ENCODE measurements around the gene RAPGEF2.
"Not testable (repeated sequence)": the region's sequence is repeated elsewhere in the genome, so short reads cannot be mapped to it uniquely, and the experiment has no call there.

RAPGEF2 gene

DNA sequence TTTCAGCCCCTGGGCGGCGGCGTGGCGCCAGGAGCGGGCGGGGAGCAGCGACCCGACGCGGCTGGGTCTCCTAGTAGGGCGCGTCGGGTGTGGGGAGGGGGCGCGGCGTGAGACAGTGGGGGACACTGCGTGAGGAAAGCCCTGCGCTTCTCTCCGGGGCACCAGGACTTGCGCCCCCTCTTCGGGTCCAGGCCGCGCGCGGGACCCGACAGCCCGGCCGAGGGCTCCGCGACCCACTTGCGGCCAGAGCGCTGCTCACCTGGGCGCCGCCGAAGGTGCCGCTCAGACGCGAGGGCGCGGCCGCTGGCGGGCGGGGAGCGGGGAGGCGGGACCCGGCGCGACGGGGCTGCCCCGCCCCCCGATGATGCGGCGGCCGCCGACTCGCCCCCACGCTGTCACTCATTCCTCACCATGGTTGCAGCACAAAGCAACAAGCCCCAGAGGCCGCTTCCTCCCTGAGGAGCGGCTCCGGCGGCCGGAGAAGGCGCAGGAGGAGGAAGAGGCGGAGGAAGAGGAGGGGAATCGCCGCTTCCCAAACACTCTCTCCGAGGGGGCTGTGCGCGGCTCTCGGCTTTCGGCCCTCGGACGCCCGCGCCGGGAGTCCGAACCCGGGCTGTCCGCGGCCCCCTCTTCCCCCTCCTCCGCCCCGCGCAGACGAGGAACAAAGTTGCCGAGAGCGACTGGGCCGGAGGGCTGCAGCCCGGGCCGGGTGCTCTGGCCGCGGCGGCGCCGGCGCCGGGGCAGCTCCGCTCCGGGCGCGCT is at the start of gene RAPGEF2:
RAPGEF2 (plus strand) TSS at position 458 of the 762 bp plus-strand sequence. CDS start 1,084 bp downstream, outside the sequence.
- peak; percentile 73 for DNase-seq

DNA sequence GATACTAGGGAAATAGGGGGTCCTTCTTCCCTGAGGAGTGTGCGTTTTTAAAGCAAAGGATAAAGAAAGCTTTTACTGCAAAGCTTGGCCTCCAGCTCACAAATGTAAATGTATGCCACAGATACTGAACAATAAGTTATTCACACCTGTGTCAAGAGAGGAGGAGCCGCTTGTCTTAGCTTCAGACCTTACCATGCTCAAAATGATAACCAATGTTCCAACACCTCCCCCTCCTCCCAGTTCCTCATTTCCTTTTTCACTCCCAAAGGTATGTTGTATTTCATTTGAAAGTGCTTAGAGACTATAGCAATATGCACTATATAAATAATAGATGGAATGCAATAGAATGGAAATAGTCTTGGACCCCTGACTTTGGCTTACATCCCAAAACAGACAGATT is 47.0 kb upstream of the RAPGEF2 start:
- no peak for DNase-seq

- no peak for DNase-seq
Observed at GRCh38 chr4:159060161-159060560, 42.7 kb upstream of the RAPGEF2 start.

GRCh38 chr4:159062381-159062780 is 40.5 kb upstream of the RAPGEF2 start:
- no peak for DNase-seq

GRCh38 chr4:159065513-159066240 is 37.2 kb upstream of the RAPGEF2 start:
- no peak for DNase-seq

DNA sequence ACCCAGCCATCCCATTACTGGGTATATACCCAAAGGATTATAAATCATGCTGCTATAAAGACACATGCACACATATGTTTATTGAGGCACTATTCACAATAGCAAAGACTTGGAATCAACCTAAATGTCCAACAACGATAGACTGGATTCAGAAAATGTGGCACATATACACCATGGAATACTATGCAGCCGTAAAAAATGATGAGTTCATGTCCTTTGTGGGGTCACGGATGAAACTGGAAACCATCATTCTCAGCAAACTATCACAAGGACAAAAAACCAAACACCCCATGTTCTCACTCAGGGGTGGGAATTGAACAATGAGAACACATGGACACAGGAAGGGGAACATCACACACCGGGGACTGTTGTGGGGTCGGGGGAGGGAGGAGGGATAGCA is 34.7 kb upstream of the RAPGEF2 start:
- DNase-seq, result not testable (repeated sequence)

GRCh38 chr4:159069922-159070321 is 33.0 kb upstream of the RAPGEF2 start:
- no peak for DNase-seq

DNA sequence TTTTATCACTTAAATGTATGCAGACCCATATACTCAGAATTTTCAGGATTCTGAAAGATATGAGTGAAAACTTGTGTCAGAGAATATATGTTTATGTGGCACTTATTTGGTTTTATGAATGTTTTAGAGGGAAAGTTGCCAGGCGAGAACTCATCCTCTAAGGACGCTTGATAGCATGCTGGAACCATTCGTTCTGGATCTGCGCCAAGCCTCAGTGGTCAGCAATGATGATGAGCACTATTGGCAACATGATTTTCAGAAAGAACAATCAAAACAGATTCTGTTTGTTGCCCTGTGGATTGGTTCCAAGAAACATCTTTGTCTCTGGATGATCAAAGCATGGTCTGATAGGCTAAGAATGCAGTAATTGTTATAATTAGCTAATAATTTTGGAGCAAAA is 32.1 kb upstream of the RAPGEF2 start:
- peak; percentile 42 for DNase-seq

GRCh38 chr4:159071178-159071968 is 31.5 kb upstream of the RAPGEF2 start:
- no peak for DNase-seq

DNA sequence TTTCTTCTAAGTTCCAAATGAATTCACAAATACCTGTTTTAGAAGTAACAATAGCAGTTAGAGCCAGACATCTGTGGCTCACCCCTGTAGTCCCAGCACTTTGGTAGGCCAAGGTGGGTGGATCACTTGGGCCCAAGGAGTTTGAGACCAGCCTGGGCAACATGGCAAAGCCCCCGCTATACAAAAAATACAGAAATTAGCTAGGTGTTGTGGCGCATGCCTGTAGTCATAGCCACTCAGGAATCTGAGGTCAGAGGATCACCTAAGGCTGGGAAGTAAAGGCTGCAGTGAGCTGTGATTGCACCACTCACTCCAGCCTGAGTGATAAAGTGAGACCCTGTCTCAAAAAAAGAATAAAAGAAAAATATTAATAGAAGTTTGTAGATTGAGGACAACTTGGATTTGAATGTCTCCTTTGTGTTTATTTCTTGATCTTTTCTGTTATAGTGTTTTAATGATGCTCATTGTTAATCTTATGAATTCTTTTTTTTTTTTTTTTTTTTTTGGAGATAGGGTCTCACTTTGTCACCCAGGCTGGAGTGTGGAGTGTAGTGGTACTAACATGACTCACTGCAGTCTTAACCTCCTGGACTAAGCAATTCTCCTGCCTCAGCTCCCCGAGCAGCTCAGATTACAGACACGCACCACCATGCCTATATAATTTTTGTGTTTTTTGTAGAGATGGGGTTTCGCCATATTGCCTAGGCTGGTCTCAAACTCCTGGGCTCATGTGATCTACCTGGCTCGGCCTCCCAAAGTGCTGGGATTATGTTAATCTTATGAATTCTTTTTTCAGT is 30.7 kb upstream of the RAPGEF2 start:
- DNase-seq, result no peak

DNA sequence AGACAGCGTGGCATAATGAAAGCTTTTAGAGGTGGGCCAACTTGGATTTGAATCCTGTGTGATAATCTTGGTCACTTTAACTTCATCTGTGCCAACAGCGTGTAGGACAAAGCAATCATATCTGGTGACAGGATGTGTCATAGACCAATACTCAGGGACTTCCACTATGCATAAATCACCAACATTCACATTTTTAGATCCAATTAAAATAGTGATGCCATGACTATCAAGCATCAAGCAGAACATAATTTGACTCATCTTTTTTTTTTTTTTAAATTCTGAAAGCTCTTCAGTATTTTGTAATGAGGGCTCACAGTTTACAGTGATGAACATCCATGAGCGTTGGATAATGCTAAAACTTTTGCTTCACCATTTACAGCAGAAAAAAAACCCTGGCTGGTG is 27.3 kb upstream of the RAPGEF2 start:
- DNase-seq, result no peak

DNA sequence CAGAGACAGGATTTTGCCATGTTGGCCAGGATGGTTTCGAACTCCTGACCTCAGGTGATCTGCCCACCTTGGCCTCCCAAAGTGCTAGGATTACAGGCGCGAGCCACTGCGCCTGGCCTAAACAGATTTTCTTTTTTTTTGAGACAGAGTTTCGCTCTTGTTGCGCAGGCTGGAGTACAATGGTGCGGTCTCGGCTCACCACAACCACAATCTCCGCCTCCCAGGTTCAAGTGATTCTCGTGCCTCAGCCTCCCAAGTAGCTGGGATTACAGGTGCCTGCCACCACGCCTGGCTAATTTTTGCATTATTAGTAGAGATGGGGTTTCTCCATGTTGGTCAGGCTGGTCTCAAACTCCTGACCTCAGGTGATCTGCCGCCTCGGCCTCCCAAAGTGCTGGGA is 25.9 kb upstream of the RAPGEF2 start:
- DNase-seq, result not testable (repeated sequence)

DNA sequence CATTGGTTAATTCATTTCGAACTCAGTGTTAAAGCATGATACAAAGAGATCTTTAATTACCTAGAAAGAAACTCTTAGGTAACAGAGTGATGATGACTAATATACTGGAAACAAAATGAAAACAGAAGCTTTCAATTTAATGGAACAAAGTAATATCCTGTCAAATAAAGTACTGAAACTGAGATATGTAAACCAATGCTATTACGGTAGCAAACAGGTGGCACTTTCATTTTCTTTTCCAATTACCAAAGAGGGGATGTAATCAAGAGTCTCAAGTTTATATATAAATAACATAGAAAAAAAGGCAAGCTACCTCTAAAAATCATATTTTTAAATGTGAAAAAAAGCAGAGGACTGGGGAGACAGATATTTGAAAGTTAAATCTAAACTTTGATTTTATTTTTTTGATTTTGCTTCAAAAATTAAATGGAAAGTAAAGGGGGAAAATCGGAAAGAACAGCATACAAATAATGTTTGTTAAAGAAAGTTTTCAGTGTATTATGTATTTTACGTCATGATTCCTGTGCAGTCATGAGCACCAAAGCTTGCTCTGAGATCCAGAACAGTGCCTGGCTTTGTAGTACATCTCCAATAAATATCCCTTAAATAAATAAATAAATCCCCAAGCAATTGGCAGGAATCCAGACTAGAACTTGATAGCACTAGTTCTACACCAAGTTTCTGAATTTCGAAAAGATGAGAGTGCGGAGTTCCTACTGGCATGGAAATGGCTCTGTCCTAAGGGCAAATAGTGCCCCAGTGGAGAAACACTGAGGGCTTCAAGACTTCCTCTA is 25.0 kb upstream of the RAPGEF2 start:
- peak; percentile 18 for DNase-seq

- DNase-seq, result no peak
Observed at GRCh38 chr4:159079074-159079473, 23.8 kb upstream of the RAPGEF2 start.

GRCh38 chr4:159086606-159087005 is 16.3 kb upstream of the RAPGEF2 start:
- no peak for DNase-seq

- no peak for DNase-seq
Observed at GRCh38 chr4:159090255-159090654, 12.6 kb upstream of the RAPGEF2 start.

DNA sequence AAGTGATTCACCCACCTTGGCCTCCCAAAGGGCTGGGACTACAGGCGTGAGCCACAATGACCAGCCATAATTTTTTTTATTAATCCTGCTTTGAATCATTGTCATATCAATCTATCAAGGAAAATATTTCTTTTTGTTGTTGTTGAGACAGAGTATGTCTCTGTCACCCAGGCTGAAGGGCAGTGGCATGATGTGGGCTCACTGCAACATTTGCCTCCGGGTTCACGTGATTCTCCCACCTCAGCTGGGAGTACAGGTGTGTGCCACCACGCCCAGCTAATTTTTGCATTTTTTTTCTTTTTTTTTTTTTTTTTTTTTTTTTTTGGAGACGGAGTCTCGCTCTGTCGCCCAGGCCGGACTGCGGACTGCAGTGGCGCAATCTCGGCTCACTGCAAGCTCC is 8.7 kb upstream of the RAPGEF2 start:
- DNase-seq, result not testable (repeated sequence)

DNA sequence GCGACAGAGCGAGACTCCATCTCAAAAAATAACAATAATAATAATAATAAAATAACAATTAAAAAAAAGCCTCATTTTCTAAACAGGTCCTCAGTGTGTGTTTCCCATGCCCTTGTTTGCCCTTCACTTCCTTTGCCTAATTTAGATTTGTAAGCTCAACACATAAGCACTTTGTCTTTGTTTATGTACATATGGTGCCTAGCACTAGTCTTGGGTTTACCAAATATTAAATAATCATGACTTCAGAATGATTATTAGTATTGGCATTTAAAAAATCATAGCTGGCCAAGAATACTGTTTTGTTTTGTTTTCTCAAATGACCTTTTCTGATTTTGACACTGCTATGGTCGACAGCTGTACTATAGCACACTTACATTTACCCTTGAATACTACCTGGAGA is 6.4 kb upstream of the RAPGEF2 start:
- DNase-seq, result no peak

DNA sequence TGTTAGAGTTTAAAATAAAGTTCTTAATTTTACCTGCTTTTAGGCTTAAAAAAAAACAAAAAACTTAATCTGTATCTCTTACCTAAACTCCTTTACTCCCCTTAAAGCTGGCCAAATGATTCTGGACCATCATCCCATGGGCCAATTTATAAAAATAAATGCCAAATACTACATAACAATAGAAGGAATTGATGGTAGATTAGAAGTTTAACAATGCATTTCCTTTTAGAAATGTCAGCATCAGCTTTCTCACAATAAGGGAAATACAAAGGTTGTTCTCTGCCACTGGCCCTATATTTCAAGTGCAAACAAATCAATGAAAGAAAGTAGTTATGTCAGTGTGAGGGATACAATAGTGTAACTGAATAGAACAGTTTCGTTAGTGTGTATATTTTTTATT is 5.7 kb upstream of the RAPGEF2 start:
- no peak for DNase-seq

DNA sequence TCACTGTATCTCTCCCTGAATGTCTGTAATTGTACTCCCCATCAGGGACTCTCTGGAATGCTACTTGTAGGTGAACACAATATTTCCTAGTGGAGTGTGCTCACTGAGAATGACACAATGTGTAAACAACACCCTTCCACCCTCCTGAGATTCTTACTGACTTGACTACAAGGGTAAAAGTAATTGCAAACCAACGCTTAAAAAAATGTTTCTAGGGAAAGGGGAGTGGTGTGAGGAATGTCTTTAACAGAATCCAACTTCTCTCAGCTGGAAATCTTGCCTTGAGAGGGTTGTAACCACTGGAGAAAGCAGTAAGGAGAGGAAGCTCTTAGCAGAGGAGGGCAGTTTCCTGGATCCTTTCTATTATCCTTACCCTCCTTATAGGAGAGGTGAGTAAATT is 5.1 kb upstream of the RAPGEF2 start:
- DNase-seq, result no peak

DNA sequence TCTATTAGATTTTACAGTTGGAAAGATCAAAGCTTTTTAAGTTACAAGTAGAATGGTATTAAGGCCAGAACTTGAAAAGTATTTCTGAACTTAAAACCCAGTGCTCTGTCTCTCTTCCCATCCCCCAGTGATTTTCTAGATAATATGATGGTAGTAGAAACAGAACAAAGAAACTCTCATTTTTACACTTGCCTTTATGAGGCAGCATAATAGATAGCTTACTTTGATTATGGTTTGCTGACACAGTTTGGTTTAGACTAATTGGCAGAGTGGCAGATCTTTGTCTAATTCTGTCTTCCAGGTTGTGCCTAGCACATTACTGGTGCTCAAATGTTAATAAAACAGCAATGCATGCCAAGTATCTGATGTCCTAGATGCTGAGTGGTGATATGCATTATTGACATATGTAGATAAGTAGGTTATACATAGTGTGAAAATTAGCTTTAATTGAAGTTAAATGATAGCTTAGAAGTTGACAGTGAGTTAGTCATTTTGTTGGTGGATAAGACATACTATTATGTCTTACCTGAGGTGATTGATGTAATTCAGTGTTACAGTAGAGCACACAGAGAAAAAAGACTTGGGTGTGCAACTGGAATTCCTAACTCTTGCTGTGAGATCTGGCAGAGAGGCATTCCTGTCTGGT is 4.3 kb upstream of the RAPGEF2 start:
- no peak for DNase-seq

Data from NCI-H1105 treated with DMSO at 0.1 percent for 48 hours (cell line).